ENCODE results near the gene UROC1.

The UROC1 gene

GRCh38 chr3:126438746-126439145, 78.8 kb downstream of the UROC1 start:
- H3K27ac ChIP-seq: no peak overlapping the region
- TF ChIP-seq ZFX (IDR thresholded peaks at IDR 0.05; ENCODE audit: borderline replicate concordance) (no peak), CTCF (IDR thresholded peaks at IDR 0.05) (no peak)

GRCh38 chr3:126438186-126438585, 79.4 kb downstream of the UROC1 start:
- no peak overlapping the region for H3K27ac ChIP-seq
- TF ChIP-seq ZFX (IDR thresholded peaks at IDR 0.05; ENCODE audit: borderline replicate concordance): no peak
- no peak for TF ChIP-seq CTCF (IDR thresholded peaks at IDR 0.05)

GRCh38 chr3:126436826-126437717, 80.5 kb downstream of the UROC1 start:
- H3K27ac ChIP-seq: no peak overlapping the region
- TF ChIP-seq CTCF (IDR thresholded peaks at IDR 0.05) (no peak), ZFX (IDR thresholded peaks at IDR 0.05; ENCODE audit: borderline replicate concordance) (no peak)

GRCh38 chr3:126435456-126436315, 81.9 kb downstream of the UROC1 start:
- no peak overlapping the region for H3K27ac ChIP-seq
- TF ChIP-seq CTCF (IDR thresholded peaks at IDR 0.05): no peak
- no peak for TF ChIP-seq ZFX (IDR thresholded peaks at IDR 0.05; ENCODE audit: borderline replicate concordance)

- TF ChIP-seq CTCF (IDR thresholded peaks at IDR 0.05) (no peak), ZFX (IDR thresholded peaks at IDR 0.05; ENCODE audit: borderline replicate concordance) (no peak)
- no peak overlapping the region for H3K27ac ChIP-seq
Measured at GRCh38 chr3:126434931-126435411, 82.6 kb downstream of the UROC1 start.

- no peak overlapping the region for H3K27ac ChIP-seq
- TF ChIP-seq ZFX (IDR thresholded peaks at IDR 0.05; ENCODE audit: borderline replicate concordance): no peak
Measured at GRCh38 chr3:126434264-126434590, 83.3 kb downstream of the UROC1 start.

- TF ChIP-seq ZFX (IDR thresholded peaks at IDR 0.05; ENCODE audit: borderline replicate concordance) (no peak), CTCF (IDR thresholded peaks at IDR 0.05) (no peak)
- no peak overlapping the region for H3K27ac ChIP-seq
Measured at GRCh38 chr3:126433496-126434263, 83.9 kb downstream of the UROC1 start.

All from 22Rv1 (cell line).